Measurements from ENCODE around the gene HTT-AS.

GRCh38 chr4:3115637-3116270 lies 41.4 kb upstream of the HTT-AS start:
- TF ChIP-seq CTCF (IDR thresholded peaks at IDR 0.05) (no peak), POLR2AphosphoS5 (IDR thresholded peaks at IDR 0.05) (no peak), POLR2A (IDR thresholded peaks at IDR 0.05) (no peak)

Measured in prostate gland (tissue), 2 donors.